HG03469 (cell line): ENCODE data around the gene SMPDL3B.

Experiments used
- ATAC-seq: cut with Tn5 transposase; IDR thresholded peaks from one replicate; pipeline ENCODE4 v1.9.1; 2021; ENCODE audit warnings: mild to moderate bottlenecking, moderate library complexity, moderate number of reproducible peaks; ENCODE audit not compliant: unreplicated experiment

SMPDL3B gene

GRCh38 chr1:27940297-27940696, 5.5 kb downstream of the SMPDL3B start:
- no peak for ATAC-seq

- no peak for ATAC-seq
Measured at GRCh38 chr1:27940870-27941560, 6.2 kb downstream of the SMPDL3B start.

- ATAC-seq = no peak
Measured at GRCh38 chr1:27941671-27942540, 7.1 kb downstream of the SMPDL3B start.

- ATAC-seq = no peak
Measured at GRCh38 chr1:27945020-27945419, 10.2 kb downstream of the SMPDL3B start.

GRCh38 chr1:27949027-27949426, 14.2 kb downstream of the SMPDL3B start:
- ATAC-seq = no peak

- no peak for ATAC-seq
Measured at GRCh38 chr1:27951396-27951795, 16.6 kb downstream of the SMPDL3B start.

GRCh38 chr1:27952147-27952546, 17.3 kb downstream of the SMPDL3B start:
- no peak for ATAC-seq

- ATAC-seq = no peak
Measured at GRCh38 chr1:27954186-27954585, 19.4 kb downstream of the SMPDL3B start.

GRCh38 chr1:27955076-27955475, 20.3 kb downstream of the SMPDL3B start:
- ATAC-seq = no peak

- no peak for ATAC-seq
Measured at GRCh38 chr1:27956761-27957160, 22.0 kb downstream of the SMPDL3B start.

- no peak for ATAC-seq
Measured at GRCh38 chr1:27957655-27958054, 22.9 kb downstream of the SMPDL3B start.

GRCh38 chr1:27958513-27958912, 23.7 kb downstream of the SMPDL3B start:
- no peak for ATAC-seq

GRCh38 chr1:27959792-27960603, 25.2 kb downstream of the SMPDL3B start, which contains the start of gene XKR8:
XKR8 (plus strand) TSS chr1:27959973; CDS start chr1:27960070, 97 bp downstream.
- ATAC-seq = no peak

GRCh38 chr1:27960762-27961645, 26.2 kb downstream of the SMPDL3B start:
- no peak for ATAC-seq

- ATAC-seq = no peak
Measured at GRCh38 chr1:27961646-27962221, 26.9 kb downstream of the SMPDL3B start.

GRCh38 chr1:27963393-27963792, 28.6 kb downstream of the SMPDL3B start:
- no peak for ATAC-seq

GRCh38 chr1:27966402-27967105, 31.8 kb downstream of the SMPDL3B start:
- no peak for ATAC-seq

- no peak for ATAC-seq
Measured at GRCh38 chr1:27967106-27967883, 32.5 kb downstream of the SMPDL3B start.
